ENCODE measurements around the gene STRIP2.
A peak's percentile ranks its signal among the peaks of the same experiment; 100 is the strongest.
"Not testable (repeated sequence)": the region's sequence is repeated elsewhere in the genome, so short reads cannot be mapped to it uniquely, and the experiment has no call there.

The STRIP2 gene

DNA sequence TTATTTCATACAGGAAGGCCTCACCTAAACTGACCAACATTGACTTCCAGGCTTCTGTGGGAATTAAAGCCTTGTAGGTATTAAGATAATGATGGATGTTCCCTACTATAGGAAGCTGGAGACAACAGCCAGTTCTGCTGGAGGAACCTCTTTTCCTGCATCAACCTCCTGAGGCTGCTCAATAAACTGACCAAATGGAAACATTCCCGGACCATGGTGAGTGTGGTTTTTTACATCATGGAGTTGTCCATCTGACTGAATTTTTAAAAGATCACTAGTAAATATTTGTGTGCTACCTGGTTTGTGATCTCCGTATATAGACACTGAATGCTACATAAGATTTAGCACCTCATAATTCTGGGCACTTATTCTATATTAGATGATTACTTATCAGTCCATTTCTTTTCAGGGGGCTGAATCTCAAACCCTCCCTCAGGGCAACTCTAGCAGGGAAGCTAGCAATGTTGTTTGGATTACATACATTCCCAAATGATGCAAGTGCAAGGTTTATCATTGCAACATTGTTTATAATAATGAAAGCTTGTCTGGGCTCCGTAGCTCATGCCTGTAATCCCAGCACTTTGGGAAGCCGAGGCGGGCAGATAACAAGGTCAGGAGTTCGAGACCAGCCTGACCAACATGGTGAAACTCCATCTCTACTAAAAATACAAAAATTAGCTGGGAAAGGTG is 46.6 kb downstream of the STRIP2 start:
- no CpG with 5 or more reads among the region's 6 CpGs for WGBS (ENCODE audit: extremely low coverage, insufficient coverage, low lambda C conversion rate)
- Histone ChIP-seq H3K4ac (ENCODE audit: low read depth, low read length) (no peak overlapping the region), H3K27me3 (ENCODE audit: insufficient read depth, low read length, poor library complexity) (no peaks in the 10 kb centered on the region), H3K4me1 (ENCODE audit: control insufficient read depth, low read depth, low read length) (no peaks in the 10 kb centered on the region), H3K4me3 (ENCODE audit: low read length) (no peak overlapping the region), H3K79me1 (ENCODE audit: low read length) (no peaks in the 10 kb centered on the region), H2AK5ac (ENCODE audit: low read length) (no peak overlapping the region), H3K27ac (ENCODE audit: low read depth, low read length) (no peak overlapping the region), H3K36me3 (ENCODE audit: control insufficient read depth, insufficient read depth, low read length) (no peaks in the 10 kb centered on the region), H3K79me2 (ENCODE audit: control insufficient read depth, insufficient read depth, low read length) (no peaks in the 10 kb centered on the region), H3K4me2 (ENCODE audit: low read length) (no peak overlapping the region), H4K5ac (ENCODE audit: low read length) (no peak overlapping the region), H2BK15ac (replicated peaks; ENCODE audit: low read depth) (no peak overlapping the region), H3K23ac (ENCODE audit: low read length) (no peak overlapping the region), H3K56ac (ENCODE audit: low read length) (no peak overlapping the region), H4K8ac (ENCODE audit: low read depth, low read length) (no peak overlapping the region), H2BK5ac (ENCODE audit: low read length) (no peak overlapping the region), H3K18ac (ENCODE audit: low read length) (no peak overlapping the region), H3K9ac (ENCODE audit: low read length) (no peak overlapping the region), H2BK120ac (ENCODE audit: low read depth, low read length) (no peak overlapping the region)
- no peak for DNase-seq

DNA sequence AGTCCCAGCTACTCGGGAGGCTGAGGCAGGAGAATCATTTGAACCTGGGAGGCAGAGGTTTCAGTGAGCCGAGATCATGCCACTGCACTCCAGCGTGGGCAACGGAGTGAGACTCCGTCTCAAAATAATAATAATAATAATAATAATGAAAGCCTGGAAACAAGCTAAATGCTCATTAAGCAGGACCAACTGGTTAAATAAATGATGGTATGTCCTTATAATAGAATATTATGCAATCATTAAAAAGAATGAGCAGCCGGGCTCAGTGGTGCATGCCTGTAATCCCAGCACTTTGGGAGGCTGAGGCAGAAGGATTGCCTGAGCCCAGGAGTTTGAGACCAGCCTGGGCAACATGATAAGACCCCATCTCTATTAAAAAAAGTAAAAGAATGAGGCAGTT is 47.1 kb downstream of the STRIP2 start:
- H4K8ac ChIP-seq (ENCODE audit: low read depth, low read length); H2BK15ac ChIP-seq (replicated peaks; ENCODE audit: low read depth); H3K79me2 ChIP-seq (ENCODE audit: control insufficient read depth, insufficient read depth, low read length); H3K4me1 ChIP-seq (ENCODE audit: control insufficient read depth, low read depth, low read length); H2AK5ac ChIP-seq (ENCODE audit: low read length); H3K56ac ChIP-seq (ENCODE audit: low read length); H3K18ac ChIP-seq (ENCODE audit: low read length); DNase-seq; H3K27me3 ChIP-seq (ENCODE audit: insufficient read depth, low read length, poor library complexity); H3K4ac ChIP-seq (ENCODE audit: low read depth, low read length); H3K36me3 ChIP-seq (ENCODE audit: control insufficient read depth, insufficient read depth, low read length); H3K23ac ChIP-seq (ENCODE audit: low read length); H3K4me2 ChIP-seq (ENCODE audit: low read length); H3K79me1 ChIP-seq (ENCODE audit: low read length); H2BK5ac ChIP-seq (ENCODE audit: low read length); H3K27ac ChIP-seq (ENCODE audit: low read depth, low read length); H3K9ac ChIP-seq (ENCODE audit: low read length); H3K4me3 ChIP-seq (ENCODE audit: low read length); H2BK120ac ChIP-seq (ENCODE audit: low read depth, low read length); H4K5ac ChIP-seq (ENCODE audit: low read length): not testable (repeated sequence)
- no CpG with 5 or more reads among the region's 6 CpGs for WGBS (ENCODE audit: extremely low coverage, insufficient coverage, low lambda C conversion rate)

DNA sequence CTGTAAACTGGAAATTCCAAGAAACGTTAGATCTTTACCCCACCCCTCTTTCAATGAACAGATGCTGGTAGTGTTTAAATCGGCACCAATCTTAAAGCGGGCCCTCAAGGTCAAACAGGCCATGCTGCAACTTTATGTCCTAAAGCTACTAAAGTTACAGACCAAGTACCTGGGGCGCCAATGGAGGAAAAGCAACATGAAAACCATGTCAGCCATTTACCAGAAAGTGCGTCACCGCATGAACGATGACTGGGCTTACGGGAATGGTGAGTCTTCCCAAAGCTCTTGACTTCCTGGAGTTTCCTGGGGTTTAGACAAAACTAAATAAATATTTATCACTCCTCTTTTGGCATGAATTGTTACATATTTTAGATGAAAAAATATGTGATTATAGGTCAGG is 48.5 kb downstream of the STRIP2 start:
- no peak overlapping the region for H3K4me3 ChIP-seq (ENCODE audit: low read length)
- no peaks in the 10 kb centered on the region for H3K79me2 ChIP-seq (ENCODE audit: control insufficient read depth, insufficient read depth, low read length)
- no peak for DNase-seq
- no CpG with 5 or more reads among the region's 8 CpGs for WGBS (ENCODE audit: extremely low coverage, insufficient coverage, low lambda C conversion rate)
- no peak overlapping the region for H2AK5ac ChIP-seq (ENCODE audit: low read length)
- no peak overlapping the region for H4K8ac ChIP-seq (ENCODE audit: low read depth, low read length)
- no peak overlapping the region for H2BK5ac ChIP-seq (ENCODE audit: low read length)
- no peak overlapping the region for H2BK15ac ChIP-seq (replicated peaks; ENCODE audit: low read depth)
- no peaks in the 10 kb centered on the region for H3K79me1 ChIP-seq (ENCODE audit: low read length)
- H3K4me1 ChIP-seq (ENCODE audit: control insufficient read depth, low read depth, low read length), result no peaks in the 10 kb centered on the region
- no peaks in the 10 kb centered on the region for H3K27me3 ChIP-seq (ENCODE audit: insufficient read depth, low read length, poor library complexity)
- no peak overlapping the region for H3K18ac ChIP-seq (ENCODE audit: low read length)
- no peak overlapping the region for H3K23ac ChIP-seq (ENCODE audit: low read length)
- no peak overlapping the region for H2BK120ac ChIP-seq (ENCODE audit: low read depth, low read length)
- no peak overlapping the region for H3K9ac ChIP-seq (ENCODE audit: low read length)
- no peak overlapping the region for H3K27ac ChIP-seq (ENCODE audit: low read depth, low read length)
- no peak overlapping the region for H3K56ac ChIP-seq (ENCODE audit: low read length)
- no peaks in the 10 kb centered on the region for H3K36me3 ChIP-seq (ENCODE audit: control insufficient read depth, insufficient read depth, low read length)
- no peak overlapping the region for H4K5ac ChIP-seq (ENCODE audit: low read length)
- no peak overlapping the region for H3K4ac ChIP-seq (ENCODE audit: low read depth, low read length)
- no peak overlapping the region for H3K4me2 ChIP-seq (ENCODE audit: low read length)

DNA sequence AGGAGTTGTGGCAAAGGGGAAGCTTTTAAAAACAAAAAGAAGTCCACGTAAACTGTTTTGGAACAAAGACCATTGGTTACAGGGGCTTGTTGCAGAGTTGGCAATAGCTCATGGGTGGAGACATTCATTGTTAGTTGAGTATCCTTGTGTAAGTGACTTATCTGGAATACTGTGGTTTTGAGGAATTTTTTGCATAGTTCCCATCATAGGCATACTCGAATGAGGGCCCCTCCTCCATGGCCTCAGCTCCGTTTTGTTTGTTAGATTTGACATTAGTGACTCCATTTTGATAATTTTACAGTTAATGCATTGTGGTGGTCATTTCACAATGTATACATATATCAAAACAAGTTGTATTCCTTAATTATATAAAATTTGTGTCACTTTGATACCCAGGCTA is 55.3 kb downstream of the STRIP2 start:
- peak; percentile 28 for DNase-seq
- no peak overlapping the region for H3K9ac ChIP-seq (ENCODE audit: low read length)
- H3K79me1 ChIP-seq (ENCODE audit: low read length), result no peaks in the 10 kb centered on the region
- no peak overlapping the region for H2BK120ac ChIP-seq (ENCODE audit: low read depth, low read length)
- no peak overlapping the region for H3K56ac ChIP-seq (ENCODE audit: low read length)
- no peak overlapping the region for H2BK15ac ChIP-seq (replicated peaks; ENCODE audit: low read depth)
- H3K4me3 ChIP-seq (ENCODE audit: low read length), result no peak overlapping the region
- no peak overlapping the region for H3K23ac ChIP-seq (ENCODE audit: low read length)
- no peak overlapping the region for H4K8ac ChIP-seq (ENCODE audit: low read depth, low read length)
- no peak overlapping the region for H3K4me2 ChIP-seq (ENCODE audit: low read length)
- no peak overlapping the region for H2AK5ac ChIP-seq (ENCODE audit: low read length)
- no peaks in the 10 kb centered on the region for H3K27me3 ChIP-seq (ENCODE audit: insufficient read depth, low read length, poor library complexity)
- no peaks in the 10 kb centered on the region for H3K36me3 ChIP-seq (ENCODE audit: control insufficient read depth, insufficient read depth, low read length)
- H3K4me1 ChIP-seq (ENCODE audit: control insufficient read depth, low read depth, low read length), result peaks cover 1% of the 10 kb centered on the region
- H3K18ac ChIP-seq (ENCODE audit: low read length), result no peak overlapping the region
- H4K5ac ChIP-seq (ENCODE audit: low read length), result no peak overlapping the region
- H2BK5ac ChIP-seq (ENCODE audit: low read length), result no peak overlapping the region
- H3K4ac ChIP-seq (ENCODE audit: low read depth, low read length), result no peak overlapping the region
- no CpG with 5 or more reads among the region's 3 CpGs for WGBS (ENCODE audit: extremely low coverage, insufficient coverage, low lambda C conversion rate)
- no peak overlapping the region for H3K27ac ChIP-seq (ENCODE audit: low read depth, low read length)
- H3K79me2 ChIP-seq (ENCODE audit: control insufficient read depth, insufficient read depth, low read length), result no peaks in the 10 kb centered on the region

DNA sequence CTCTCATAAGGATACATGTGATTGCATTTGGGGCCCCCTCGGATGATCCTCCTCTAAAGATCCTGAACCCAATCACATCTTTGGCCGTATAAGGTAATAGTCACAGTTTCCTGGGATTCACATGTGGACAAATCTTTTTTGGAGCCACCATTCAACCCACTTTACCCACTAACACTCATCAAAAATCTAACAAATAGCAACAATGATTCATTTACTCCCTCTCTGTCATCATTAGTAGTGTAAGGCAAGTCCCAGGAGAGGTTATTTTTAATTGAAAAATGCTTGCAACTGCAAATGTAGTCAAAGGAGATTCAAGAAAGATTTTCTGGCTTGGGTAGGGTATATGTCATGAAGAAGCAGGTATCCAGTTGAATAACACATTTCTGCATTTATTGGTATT is 58.2 kb downstream of the STRIP2 start:
- Histone ChIP-seq H4K8ac (ENCODE audit: low read depth, low read length) (no peak overlapping the region), H3K4me1 (ENCODE audit: control insufficient read depth, low read depth, low read length) (peaks cover 1% of the 10 kb centered on the region)
- WGBS (ENCODE audit: extremely low coverage, insufficient coverage, low lambda C conversion rate), result no CpG with 5 or more reads among the region's 2 CpGs

DNA sequence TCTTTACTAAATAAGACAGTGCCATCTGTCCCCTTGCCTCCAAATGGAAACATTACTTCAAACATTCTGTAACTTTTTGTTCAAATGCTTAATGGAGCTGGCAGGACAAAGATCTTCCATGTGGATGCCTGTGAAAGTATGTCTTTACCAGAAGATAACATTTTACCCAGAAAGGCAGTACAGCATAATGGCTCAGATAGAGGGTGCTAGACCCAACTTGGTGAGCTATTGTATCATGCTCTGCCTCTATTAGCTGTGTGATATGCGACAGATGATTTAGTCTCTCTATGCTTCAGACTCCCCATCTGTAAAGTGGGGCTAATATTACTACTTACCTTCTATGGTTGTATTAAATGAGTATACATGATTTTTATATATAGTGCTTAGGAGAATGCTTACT is 59.3 kb downstream of the STRIP2 start:
- no peak overlapping the region for H3K4ac ChIP-seq (ENCODE audit: low read depth, low read length)
- H3K56ac ChIP-seq (ENCODE audit: low read length), result no peak overlapping the region
- H3K79me2 ChIP-seq (ENCODE audit: control insufficient read depth, insufficient read depth, low read length), result no peaks in the 10 kb centered on the region
- no peak overlapping the region for H2BK120ac ChIP-seq (ENCODE audit: low read depth, low read length)
- H2BK5ac ChIP-seq (ENCODE audit: low read length), result no peak overlapping the region
- DNase-seq, result peak; percentile 72
- no peak overlapping the region for H4K8ac ChIP-seq (ENCODE audit: low read depth, low read length)
- H3K9ac ChIP-seq (ENCODE audit: low read length), result no peak overlapping the region
- H4K5ac ChIP-seq (ENCODE audit: low read length), result no peak overlapping the region
- WGBS (ENCODE audit: extremely low coverage, insufficient coverage, low lambda C conversion rate), result no CpG with 5 or more reads among the region's 1 CpG
- no peak overlapping the region for H2BK15ac ChIP-seq (replicated peaks; ENCODE audit: low read depth)
- H3K4me1 ChIP-seq (ENCODE audit: control insufficient read depth, low read depth, low read length), result peaks cover 1% of the 10 kb centered on the region
- no peaks in the 10 kb centered on the region for H3K27me3 ChIP-seq (ENCODE audit: insufficient read depth, low read length, poor library complexity)
- H3K4me2 ChIP-seq (ENCODE audit: low read length), result no peak overlapping the region
- no peaks in the 10 kb centered on the region for H3K36me3 ChIP-seq (ENCODE audit: control insufficient read depth, insufficient read depth, low read length)
- H3K4me3 ChIP-seq (ENCODE audit: low read length), result no peak overlapping the region
- no peak overlapping the region for H3K18ac ChIP-seq (ENCODE audit: low read length)
- no peaks in the 10 kb centered on the region for H3K79me1 ChIP-seq (ENCODE audit: low read length)
- H3K27ac ChIP-seq (ENCODE audit: low read depth, low read length), result no peak overlapping the region
- H3K23ac ChIP-seq (ENCODE audit: low read length), result no peak overlapping the region
- H2AK5ac ChIP-seq (ENCODE audit: low read length), result no peak overlapping the region

More for the DNA sequence above, 58.2 kb downstream of the STRIP2 start:
- no peaks in the 10 kb centered on the region for H3K27me3 ChIP-seq (ENCODE audit: insufficient read depth, low read length, poor library complexity)
- no peak overlapping the region for H3K4me3 ChIP-seq (ENCODE audit: low read length)
- no peak overlapping the region for H3K27ac ChIP-seq (ENCODE audit: low read depth, low read length)
- no peak overlapping the region for H2BK15ac ChIP-seq (replicated peaks; ENCODE audit: low read depth)
- no peaks in the 10 kb centered on the region for H3K79me1 ChIP-seq (ENCODE audit: low read length)
- no peak overlapping the region for H4K5ac ChIP-seq (ENCODE audit: low read length)
- no peak overlapping the region for H2BK5ac ChIP-seq (ENCODE audit: low read length)
- H3K18ac ChIP-seq (ENCODE audit: low read length), result no peak overlapping the region
- no peak overlapping the region for H3K56ac ChIP-seq (ENCODE audit: low read length)
- no peak overlapping the region for H3K4me2 ChIP-seq (ENCODE audit: low read length)
- no peak overlapping the region for H2AK5ac ChIP-seq (ENCODE audit: low read length)
- H3K23ac ChIP-seq (ENCODE audit: low read length), result no peak overlapping the region
- no peak overlapping the region for H3K9ac ChIP-seq (ENCODE audit: low read length)
- H2BK120ac ChIP-seq (ENCODE audit: low read depth, low read length), result no peak overlapping the region
- DNase-seq, result no peak
- H3K4ac ChIP-seq (ENCODE audit: low read depth, low read length), result no peak overlapping the region
- H3K36me3 ChIP-seq (ENCODE audit: control insufficient read depth, insufficient read depth, low read length), result no peaks in the 10 kb centered on the region
- H3K79me2 ChIP-seq (ENCODE audit: control insufficient read depth, insufficient read depth, low read length), result no peaks in the 10 kb centered on the region

Measured in mesendoderm (in vitro differentiated cells).